AG04450 (cell line): Measurements from ENCODE around the gene RIN2. TPM values are rescaled to one million over a fixed set of nuclear protein-coding genes. Genes with fewer than 3 reads are reported as not detected.
A peak's percentile ranks its signal among the peaks of the same experiment; 100 is the strongest.

Experiments used
- CTCF ChIA-PET: fragments of 300-600, 350-600 bp; formaldehyde crosslinking; extraction: SDS; loops from one replicate; lab custom pipeline; 2022; ENCODE audit warnings: antibody characterized with exemption, inconsistent platforms; lab: Charles Lee
- POLR2A ChIA-PET: fragments of 350-600 bp; formaldehyde crosslinking; extraction: SDS; loops from one replicate; lab custom pipeline; 2021; ENCODE audit warnings: antibody characterized with exemption, inconsistent platforms; lab: Yijun Ruan, JAX
- DNase-seq: peaks from one replicate; pipeline ENCODE4 v3.0.0-alpha.2; 2011; ENCODE audit warnings: low read depth, low spot score
- H3K27ac ChIP-seq: one replicate; pipeline ENCODE4 v1.5.1; 2012; ENCODE audit warnings: low read depth, low read length, control low read depth
- H3K27me3 ChIP-seq: one replicate; pipeline ENCODE4 v1.6.0; 2012; ENCODE audit warnings: low read length; ENCODE audit not compliant: control insufficient read depth, insufficient read depth
- H3K4me3 ChIP-seq: 2 replicates; pipeline ENCODE4 v1.5.1; 2011; ENCODE audit warnings: mild to moderate bottlenecking, low read depth, low read length, control low read depth
- H3K9me3 ChIP-seq: 2 replicates; pipeline ENCODE4 v1.5.1; 2012; ENCODE audit warnings: low read length; ENCODE audit not compliant: control insufficient read depth, insufficient read depth
- CTCF ChIP-seq: IDR thresholded peaks from 2 replicates; pipeline ENCODE4 v1.5.1; 2011; ENCODE audit warnings: low read depth, low read length, control low read depth, inconsistent platforms
- polyA minus RNA-seq: library from RNA; depleted of rRNA, polyadenylated mRNA; stranded (reverse); fragments of >200 nt; gene quantifications from 2 replicates; pipeline ENCODE4 v1.2.3, GENCODE V29; 2011; rRNA and poly(A)+ RNA removed
- polyA plus RNA-seq: library from polyadenylated mRNA; depleted of rRNA; stranded (reverse); fragments of >200 nt; gene quantifications from 2 replicates; pipeline ENCODE4 v1.2.3, GENCODE V29; 2011; rRNA removed

The RIN2 gene
- polyA plus RNA-seq (56.0 and 60.8 TPM in 2 replicates), polyA minus RNA-seq (187 and 211 TPM in 2 replicates)

GRCh38 chr20:19758133-19758500, at the start of gene RIN2:
Gene RIN2 (plus strand): TSS chr20:19758258. CDS start chr20:19889602, 131,344 bp downstream.
- CTCF ChIA-PET, result interaction anchor here (1.1 kb wide), 1 partner anchor 65 kb away, joined by 3 read pairs; no protein-coding TSS in a partner anchor
- POLR2A ChIA-PET, result interaction anchor here (0.6 to 1.2 kb wide), 8 partner anchors 15 to 1193 kb away, joined by 3 to 5 read pairs (median 4); no protein-coding TSS in a partner anchor
- no peak for TF ChIP-seq CTCF
- no peak for DNase-seq
- no peaks in the 10 kb centered on the region for H3K27me3 ChIP-seq
- H3K4me3 ChIP-seq, result peak within 1 kb of the TSS; percentile 86
- H3K9me3 ChIP-seq, result peaks cover 3% of the 10 kb centered on the region; the same call in 1 of the 2 replicates
- peak within 1 kb of the TSS; percentile 78 for H3K27ac ChIP-seq

DNA sequence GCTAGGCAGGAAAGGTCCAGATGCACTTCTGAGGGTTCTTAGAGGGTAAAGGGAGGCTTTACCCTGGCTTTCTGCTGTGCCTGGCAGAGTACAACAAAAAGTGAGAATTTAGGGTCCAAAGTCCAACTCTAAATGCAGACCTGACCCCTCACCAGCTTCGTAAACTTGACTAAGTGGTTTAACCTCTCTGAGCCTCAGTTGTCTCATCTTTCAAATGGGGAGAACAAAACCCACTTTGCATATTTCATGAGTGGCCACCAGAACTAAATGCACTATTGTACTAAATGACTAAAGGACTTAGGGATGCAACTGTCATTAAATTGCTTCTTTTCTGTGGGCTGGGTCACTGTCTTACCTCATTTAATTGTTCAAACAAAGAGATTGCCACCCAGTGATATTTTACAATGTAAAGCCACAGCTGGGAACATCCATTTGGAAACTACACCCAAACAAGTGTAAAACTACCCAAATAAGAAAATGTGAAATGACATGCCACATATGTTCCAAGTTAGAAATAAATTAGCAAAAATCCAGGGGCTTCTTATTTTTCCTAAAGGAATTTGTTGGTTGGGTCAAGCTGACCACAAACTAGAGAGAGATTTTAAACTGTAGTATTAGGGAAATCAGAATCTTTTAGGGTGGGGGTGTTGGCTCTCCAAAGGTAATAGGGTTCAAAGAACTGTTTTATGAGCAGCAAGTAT, 48.3 kb upstream of the RIN2 start:
- POLR2A ChIA-PET, result no interaction called here
- no peak overlapping the region for H3K27ac ChIP-seq
- no peak for TF ChIP-seq CTCF
- H3K27me3 ChIP-seq, result peaks cover 30% of the 10 kb centered on the region
- H3K9me3 ChIP-seq, result no peaks in the 10 kb centered on the region
- no peak for DNase-seq
- CTCF ChIA-PET, result no interaction called here
- H3K4me3 ChIP-seq, result no peak overlapping the region

DNA sequence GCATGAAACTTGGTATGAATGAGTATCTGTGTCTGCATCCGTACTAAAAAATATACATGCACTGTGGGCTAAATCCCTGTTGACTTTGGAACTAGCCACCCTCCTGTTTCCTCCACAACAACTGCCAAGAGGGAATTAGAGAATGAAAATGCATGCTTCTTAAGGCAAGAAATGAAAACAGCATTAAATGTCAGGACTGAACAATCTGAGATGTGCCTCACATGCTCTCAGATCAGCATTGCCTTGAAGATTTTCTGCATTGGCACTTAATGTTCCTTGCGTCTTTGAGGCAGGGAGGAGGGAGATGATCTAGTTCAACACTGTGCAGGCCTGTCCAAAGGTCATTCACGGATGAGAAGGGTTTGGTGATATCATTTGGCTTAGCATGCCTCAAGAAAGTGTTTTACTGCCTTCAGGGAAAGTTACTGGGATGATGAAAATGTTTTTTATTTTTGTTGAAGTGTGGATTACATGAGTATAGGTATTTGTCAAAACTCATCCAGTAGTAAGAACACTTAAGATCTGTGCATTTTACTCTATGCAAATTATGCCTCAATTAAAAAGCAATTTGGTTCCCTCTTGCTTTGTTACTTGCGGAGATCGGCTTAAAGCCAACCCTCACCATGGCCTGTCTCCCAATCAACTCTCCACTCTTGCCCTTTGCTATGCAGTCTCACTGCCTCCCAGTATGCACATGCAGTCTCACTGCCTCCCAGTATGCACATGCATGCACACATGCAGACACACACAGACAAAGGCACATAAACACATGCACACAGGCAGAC, 47.5 kb upstream of the RIN2 start:
- no peak overlapping the region for H3K4me3 ChIP-seq
- peaks cover 24% of the 10 kb centered on the region for H3K27me3 ChIP-seq
- ChIA-PET POLR2A (no interaction called here), CTCF (no interaction called here)
- no peak overlapping the region for H3K27ac ChIP-seq
- DNase-seq, result no peak
- TF ChIP-seq CTCF, result no peak
- H3K9me3 ChIP-seq, result no peaks in the 10 kb centered on the region

- POLR2A ChIA-PET, result no interaction called here
- no peak overlapping the region for H3K4me3 ChIP-seq
- TF ChIP-seq CTCF, result no peak
- H3K9me3 ChIP-seq, result no peaks in the 10 kb centered on the region
- DNase-seq, result no peak
- CTCF ChIA-PET, result no interaction called here
- H3K27ac ChIP-seq, result no peak overlapping the region
- peaks cover 24% of the 10 kb centered on the region for H3K27me3 ChIP-seq
Observed at GRCh38 chr20:19711126-19711525, 46.9 kb upstream of the RIN2 start.
